Measurements from ENCODE around the gene PTPRU. TPM values are rescaled to one million over a fixed set of nuclear protein-coding genes. Genes with fewer than 3 reads are reported as not detected.

Gene PTPRU
- total and polyA plus RNA-seq, 4 donors: 1.6 to 15.1 (median 6.0) TPM

- WGBS: 82% methylated on average over 4 of the region's 4 CpGs
- Histone ChIP-seq H3K4me1 (ENCODE audit: control insufficient read depth in 4 of 4, insufficient read depth in 4 of 4, low read length in 3 of 4) (peaks cover 0 to 7% (median 0%) of the 10 kb centered on the region in 4 donors), H3K4me3 (ENCODE audit: low read depth in 1 of 3, low read length in 3 of 3) (no peak overlapping the region), H3K9me3 (ENCODE audit: control insufficient read depth in 4 of 4, low read length in 3 of 4) (no peaks in the 10 kb centered on the region), H3K36me3 (ENCODE audit: control insufficient read depth in 4 of 4, insufficient read depth in 3 of 4, low read depth in 1 of 4, low read length in 3 of 4) (peaks cover 0 to 4% (median 0%) of the 10 kb centered on the region in 4 donors), H3K27ac (ENCODE audit: low read depth in 1 of 2, low read length in 2 of 2) (no peak overlapping the region), H3K27me3 (ENCODE audit: control insufficient read depth in 4 of 4, insufficient read depth in 4 of 4, low read length in 3 of 4) (no peaks in the 10 kb centered on the region), H3K9ac (ENCODE audit: low read depth in 1 of 2, low read length in 2 of 2) (no peak overlapping the region)
- TF ChIP-seq RXRA (IDR thresholded peaks at IDR 0.05): no peak
- TF ChIP-seq YY1 (IDR thresholded peaks at IDR 0.05): no peak
- no peak for TF ChIP-seq SP1 (IDR thresholded peaks at IDR 0.05)
- no peak for TF ChIP-seq NR2F2 (IDR thresholded peaks at IDR 0.05)
- TF ChIP-seq, protein P1, sequence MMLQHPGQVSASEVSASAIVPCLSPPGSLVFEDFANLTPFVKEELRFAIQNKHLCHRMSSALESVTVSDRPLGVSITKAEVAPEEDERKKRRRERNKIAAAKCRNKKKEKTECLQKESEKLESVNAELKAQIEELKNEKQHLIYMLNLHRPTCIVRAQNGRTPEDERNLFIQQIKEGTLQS (IDR thresholded peaks at IDR 0.05): no peak
- TF ChIP-seq GABPA (IDR thresholded peaks at IDR 0.05 in 1 of 2, conservative IDR thresholded peaks at IDR 0.05 in 1 of 2): no peak
- TF ChIP-seq HNF4A (conservative IDR thresholded peaks at IDR 0.05): no peak
- DNase-seq (ENCODE audit: low spot score): no peak
Observed at GRCh38 chr1:29264773-29265389, 28.6 kb downstream of the PTPRU start.

DNA sequence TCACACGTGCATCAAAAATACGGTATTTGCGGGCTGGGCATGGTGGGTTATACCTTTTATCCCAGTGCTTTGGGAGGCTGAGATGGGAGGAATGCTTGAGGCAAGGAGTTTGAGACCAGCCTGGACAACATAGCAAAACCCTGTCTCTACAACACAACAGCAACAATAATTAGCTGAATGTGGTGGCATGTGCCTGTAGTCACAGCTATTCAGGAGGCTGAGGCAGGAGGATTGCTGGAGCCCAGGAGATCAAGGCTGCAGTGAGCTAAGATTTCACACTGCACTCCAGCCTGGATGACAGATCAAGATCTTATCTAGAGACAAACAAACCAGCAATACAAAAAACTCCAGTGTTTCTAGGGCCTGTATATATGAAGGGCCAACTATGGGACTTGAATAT, 30.6 kb downstream of the PTPRU start:
- peaks cover 0 to 10% (median under 1%) of the 10 kb centered on the region in 4 donors for H3K4me1 ChIP-seq (ENCODE audit: control insufficient read depth in 4 of 4, insufficient read depth in 4 of 4, low read length in 3 of 4)
- no peak overlapping the region for H3K4me3 ChIP-seq (ENCODE audit: low read depth in 1 of 3, low read length in 3 of 3)
- H3K9ac ChIP-seq (ENCODE audit: low read depth in 1 of 2, low read length in 2 of 2): no peak overlapping the region
- H3K9me3 ChIP-seq (ENCODE audit: control insufficient read depth in 4 of 4, low read length in 3 of 4): no peaks in the 10 kb centered on the region
- no peak overlapping the region for H3K27ac ChIP-seq (ENCODE audit: low read depth in 1 of 2, low read length in 2 of 2)
- no peak for TF ChIP-seq RAD21 (IDR thresholded peaks at IDR 0.05)
- no peak for TF ChIP-seq GABPA (IDR thresholded peaks at IDR 0.05 in 1 of 2, conservative IDR thresholded peaks at IDR 0.05 in 1 of 2)
- TF ChIP-seq, protein P2, sequence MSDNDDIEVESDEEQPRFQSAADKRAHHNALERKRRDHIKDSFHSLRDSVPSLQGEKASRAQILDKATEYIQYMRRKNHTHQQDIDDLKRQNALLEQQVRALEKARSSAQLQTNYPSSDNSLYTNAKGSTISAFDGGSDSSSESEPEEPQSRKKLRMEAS (IDR thresholded peaks at IDR 0.05): no peak
- no peak for TF ChIP-seq EGR1 (IDR thresholded peaks at IDR 0.05; ENCODE audit: low read depth in 2 of 2)
- no peaks in the 10 kb centered on the region for H3K27me3 ChIP-seq (ENCODE audit: control insufficient read depth in 4 of 4, insufficient read depth in 4 of 4, low read length in 3 of 4)
- 72% methylated on average over 3 of the region's 3 CpGs for WGBS
- H3K36me3 ChIP-seq (ENCODE audit: control insufficient read depth in 4 of 4, insufficient read depth in 3 of 4, low read depth in 1 of 4, low read length in 3 of 4): peaks cover 0 to under 1% (median 0%) of the 10 kb centered on the region in 4 donors
- DNase-seq (ENCODE audit: low spot score): no peak

DNA sequence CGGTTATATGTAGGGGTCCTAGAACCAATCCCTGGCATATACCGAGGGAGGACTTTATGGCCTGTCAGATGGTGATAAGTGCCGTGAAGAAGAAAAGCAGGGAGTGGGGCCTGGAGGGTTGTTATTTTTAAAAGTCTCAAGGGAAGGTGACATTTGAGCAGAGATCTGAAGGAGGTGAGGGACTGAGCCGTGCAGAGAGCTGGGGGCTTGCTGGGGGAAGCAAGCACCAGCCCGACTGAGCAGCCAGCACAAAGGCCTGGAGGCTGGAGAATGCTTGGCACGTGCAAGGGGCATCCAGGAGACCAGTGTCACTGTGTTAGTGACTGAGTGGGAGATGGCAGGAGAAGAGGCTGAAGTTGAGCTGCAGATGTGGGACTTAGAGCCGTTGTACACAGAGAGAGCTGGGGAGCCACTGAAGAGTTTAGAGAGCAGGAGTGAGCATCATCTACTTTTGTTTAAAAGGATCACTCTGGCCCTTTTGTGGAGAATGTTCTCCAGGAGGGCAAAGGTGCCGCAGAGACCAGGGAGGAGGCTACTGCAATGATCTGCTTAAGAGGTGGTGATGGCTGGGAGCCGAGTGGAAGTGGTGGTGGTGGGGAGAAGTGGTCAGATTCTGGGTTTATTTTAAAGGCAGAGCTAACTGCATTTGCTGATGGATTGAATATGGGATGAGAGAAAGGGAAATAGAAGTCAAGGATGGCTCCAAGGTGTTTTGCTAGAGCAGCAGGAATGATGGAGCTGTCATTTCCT, 31.2 kb downstream of the PTPRU start:
- H3K4me3 ChIP-seq (ENCODE audit: low read depth in 1 of 3, low read length in 3 of 3): no peak overlapping the region
- H3K4me1 ChIP-seq (ENCODE audit: control insufficient read depth in 4 of 4, insufficient read depth in 4 of 4, low read length in 3 of 4): peaks cover 0 to 10% (median under 1%) of the 10 kb centered on the region in 4 donors
- H3K9ac ChIP-seq (ENCODE audit: low read depth in 1 of 2, low read length in 2 of 2): no peak overlapping the region
- WGBS: 88% methylated on average over 9 of the region's 9 CpGs
- H3K36me3 ChIP-seq (ENCODE audit: control insufficient read depth in 4 of 4, insufficient read depth in 3 of 4, low read depth in 1 of 4, low read length in 3 of 4): no peaks in the 10 kb centered on the region
- H3K27me3 ChIP-seq (ENCODE audit: control insufficient read depth in 4 of 4, insufficient read depth in 4 of 4, low read length in 3 of 4): no peaks in the 10 kb centered on the region
- no peak for TF ChIP-seq HNF4G (IDR thresholded peaks at IDR 0.05)
- no peak for TF ChIP-seq RXRA (IDR thresholded peaks at IDR 0.05)
- TF ChIP-seq JUND (IDR thresholded peaks at IDR 0.05): no peak
- TF ChIP-seq, protein P2 (IDR thresholded peaks at IDR 0.05): no peak
- TF ChIP-seq, protein P3, sequence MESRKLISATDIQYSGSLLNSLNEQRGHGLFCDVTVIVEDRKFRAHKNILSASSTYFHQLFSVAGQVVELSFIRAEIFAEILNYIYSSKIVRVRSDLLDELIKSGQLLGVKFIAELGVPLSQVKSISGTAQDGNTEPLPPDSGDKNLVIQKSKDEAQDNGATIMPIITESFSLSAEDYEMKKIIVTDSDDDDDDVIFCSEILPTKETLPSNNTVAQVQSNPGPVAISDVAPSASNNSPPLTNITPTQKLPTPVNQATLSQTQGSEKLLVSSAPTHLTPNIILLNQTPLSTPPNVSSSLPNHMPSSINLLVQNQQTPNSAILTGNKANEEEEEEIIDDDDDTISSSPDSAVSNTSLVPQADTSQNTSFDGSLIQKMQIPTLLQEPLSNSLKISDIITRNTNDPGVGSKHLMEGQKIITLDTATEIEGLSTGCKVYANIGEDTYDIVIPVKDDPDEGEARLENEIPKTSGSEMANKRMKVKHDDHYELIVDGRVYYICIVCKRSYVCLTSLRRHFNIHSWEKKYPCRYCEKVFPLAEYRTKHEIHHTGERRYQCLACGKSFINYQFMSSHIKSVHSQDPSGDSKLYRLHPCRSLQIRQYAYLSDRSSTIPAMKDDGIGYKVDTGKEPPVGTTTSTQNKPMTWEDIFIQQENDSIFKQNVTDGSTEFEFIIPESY (IDR thresholded peaks at IDR 0.05): no peak
- no peak for TF ChIP-seq FOXA2 (IDR thresholded peaks at IDR 0.05)
- TF ChIP-seq SP1 (IDR thresholded peaks at IDR 0.05): no peak
- no peak for TF ChIP-seq EGR1 (IDR thresholded peaks at IDR 0.05; ENCODE audit: low read depth in 2 of 2)
- TF ChIP-seq YY1 (IDR thresholded peaks at IDR 0.05): no peak
- no peak for TF ChIP-seq FOXA1 (IDR thresholded peaks at IDR 0.05)
- TF ChIP-seq TAF1 (conservative IDR thresholded peaks at IDR 0.05): no peak
- no peak for TF ChIP-seq HNF4A (conservative IDR thresholded peaks at IDR 0.05)
- H3K9me3 ChIP-seq (ENCODE audit: control insufficient read depth in 4 of 4, low read length in 3 of 4): no peaks in the 10 kb centered on the region
- no peak overlapping the region for H3K27ac ChIP-seq (ENCODE audit: low read depth in 1 of 2, low read length in 2 of 2)
- DNase-seq (ENCODE audit: low spot score): no peak
